ENCODE measurements around the gene UBE2H.

The UBE2H gene

DNA sequence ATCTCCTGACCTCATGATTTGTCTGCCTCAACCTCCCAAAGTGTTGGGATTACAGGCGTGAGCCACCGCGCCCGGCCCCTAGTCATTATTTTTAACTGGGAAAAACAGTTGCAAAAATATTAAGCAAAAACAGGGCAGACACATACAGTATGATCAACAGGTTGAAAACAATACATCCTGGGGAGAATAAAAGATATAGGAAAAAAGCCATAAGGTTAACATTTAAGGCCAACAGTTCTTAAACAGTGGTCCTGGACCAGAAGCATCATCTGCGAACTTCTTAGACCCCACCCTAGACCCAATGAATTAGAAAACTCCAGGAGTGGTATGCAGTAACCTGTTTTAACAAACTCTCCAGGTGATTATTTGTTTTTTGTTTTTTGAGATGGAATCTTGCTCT, 6.5 kb downstream of the UBE2H start:
- H3K9me3 ChIP-seq (ENCODE audit: control insufficient read depth, insufficient read depth, low read depth, low read length): no peaks in the 10 kb centered on the region
- ChIA-PET CTCF (interaction anchor here (0.6 kb wide), 1 partner anchor 91 kb away, joined by 3 read pairs; no protein-coding TSS in a partner anchor), POLR2A (no interaction called here)
- H3K4me3 ChIP-seq (ENCODE audit: low read depth, low read length): no peak overlapping the region
- no peak overlapping the region for H3K27ac ChIP-seq (ENCODE audit: extremely low read depth, low read depth, low read length)
- no peaks in the 10 kb centered on the region; a peak in 1 of 3 replicates for H3K36me3 ChIP-seq (ENCODE audit: control insufficient read depth in 2 of 2, insufficient read depth in 1 of 2, low read length in 2 of 2)
- H3K4me1 ChIP-seq (ENCODE audit: control insufficient read depth, insufficient read depth, low read length): peaks cover 3% of the 10 kb centered on the region; the same call in 1 of the 2 replicates
- TF ChIP-seq SCRT2 (tag by site-specific recombination; IDR thresholded peaks at IDR 0.05) (peak; percentile 82), TRIM28 (IDR thresholded peaks at IDR 0.05; ENCODE audit: borderline replicate concordance, low read length) (no peak)

DNA sequence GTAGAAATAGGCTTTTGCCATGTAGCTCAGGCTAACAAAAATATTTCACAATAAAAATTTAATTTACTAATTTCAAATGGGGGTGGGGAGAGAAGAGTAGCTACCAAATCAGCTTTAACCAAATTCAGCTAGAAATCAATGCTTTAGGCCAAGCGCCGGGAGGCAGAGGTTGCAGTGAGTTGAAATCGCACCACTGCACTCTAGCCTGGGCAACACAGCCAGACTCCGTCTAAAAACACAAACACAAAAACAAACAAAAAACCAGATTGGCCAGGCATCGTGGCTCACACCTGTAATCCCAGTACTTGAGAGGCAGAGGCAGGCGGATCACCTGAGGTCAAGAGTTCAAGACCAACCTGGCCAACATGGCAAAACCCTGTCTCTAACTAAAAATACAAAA, 9.4 kb downstream of the UBE2H start:
- Histone ChIP-seq H3K4me1 (ENCODE audit: control insufficient read depth, insufficient read depth, low read length) (no peaks in the 10 kb centered on the region), H3K27ac (ENCODE audit: extremely low read depth, low read depth, low read length) (no peak overlapping the region), H3K4me3 (ENCODE audit: low read depth, low read length) (no peak overlapping the region), H3K36me3 (ENCODE audit: control insufficient read depth in 2 of 2, insufficient read depth in 1 of 2, low read length in 2 of 2) (no peaks in the 10 kb centered on the region; a peak in 1 of 3 replicates), H3K9me3 (ENCODE audit: control insufficient read depth, insufficient read depth, low read depth, low read length) (no peaks in the 10 kb centered on the region)
- ChIA-PET POLR2A (no interaction called here), CTCF (no interaction called here)
- TF ChIP-seq ZNF121 (tag by site-specific recombination; IDR thresholded peaks at IDR 0.05) (peak; percentile 53; the same call in 1 of the 2 replicates), ZNF529 (tag by site-specific recombination; IDR thresholded peaks at IDR 0.05; ENCODE audit: insufficient replicate concordance) (no peak)

DNA sequence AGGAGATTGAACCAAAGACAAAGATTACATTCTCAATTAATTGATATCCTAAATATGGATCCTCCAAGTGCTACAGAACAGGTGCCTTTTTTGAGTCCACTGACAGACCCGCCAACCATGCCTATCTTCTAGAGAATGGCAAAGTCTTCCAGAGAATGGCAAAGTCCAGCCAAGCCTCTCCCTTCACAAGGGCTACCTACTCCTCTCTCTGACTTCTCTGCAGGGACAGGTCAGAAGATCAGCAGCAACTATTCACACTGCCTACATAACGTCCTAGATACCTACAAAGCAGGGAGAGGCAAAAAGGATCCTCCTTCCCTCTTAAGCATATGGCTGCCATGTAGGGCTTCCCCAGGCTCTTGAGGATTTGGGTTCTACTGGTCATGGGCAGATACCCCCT, 12.4 kb downstream of the UBE2H start:
- no peaks in the 10 kb centered on the region for H3K9me3 ChIP-seq (ENCODE audit: control insufficient read depth, insufficient read depth, low read depth, low read length)
- CTCF ChIA-PET: no interaction called here
- POLR2A ChIA-PET: no interaction called here
- no peak overlapping the region for H3K4me3 ChIP-seq (ENCODE audit: low read depth, low read length)
- no peak overlapping the region for H3K27ac ChIP-seq (ENCODE audit: extremely low read depth, low read depth, low read length)
- no peak for TF ChIP-seq HOXA7 (CRISPR knock-in tag; IDR thresholded peaks at IDR 0.05; ENCODE audit: borderline replicate concordance)
- no peak for TF ChIP-seq ZIC2 (tag by site-specific recombination; IDR thresholded peaks at IDR 0.05)
- TF ChIP-seq ZNF76 (tag by site-specific recombination; IDR thresholded peaks at IDR 0.05; ENCODE audit: borderline replicate concordance, low read depth): no peak
- no peak for TF ChIP-seq ZNF596 (tag by site-specific recombination; IDR thresholded peaks at IDR 0.05)
- H3K4me1 ChIP-seq (ENCODE audit: control insufficient read depth, insufficient read depth, low read length): no peaks in the 10 kb centered on the region
- H3K36me3 ChIP-seq (ENCODE audit: control insufficient read depth in 2 of 2, insufficient read depth in 1 of 2, low read length in 2 of 2): no peaks in the 10 kb centered on the region; a peak in 1 of 3 replicates

DNA sequence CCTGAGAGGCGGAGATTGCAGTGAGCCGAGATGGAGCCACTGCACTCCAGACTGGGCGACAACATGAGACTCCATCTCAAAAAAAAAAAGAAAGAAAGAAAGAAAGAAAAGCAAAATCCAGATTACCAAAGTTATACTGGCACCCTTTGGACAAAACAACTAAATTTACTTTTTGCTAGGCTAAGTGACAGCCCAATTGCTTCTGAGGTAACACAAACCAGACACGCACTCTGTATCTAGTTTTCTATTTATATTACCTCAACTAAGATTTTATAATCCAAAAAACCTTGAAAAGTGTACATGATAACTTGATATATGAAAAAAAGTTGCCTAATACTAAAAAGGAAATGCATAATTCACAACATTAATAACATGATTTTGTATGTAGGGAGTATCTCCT, 12.9 kb downstream of the UBE2H start:
- POLR2A ChIA-PET: no interaction called here
- CTCF ChIA-PET: no interaction called here
- Histone ChIP-seq H3K36me3 (ENCODE audit: control insufficient read depth in 2 of 2, insufficient read depth in 1 of 2, low read length in 2 of 2) (peaks cover 0 to under 1% of the 10 kb centered on the region in 2 experiments; a peak in 1 of 3 replicates), H3K9me3 (ENCODE audit: control insufficient read depth, insufficient read depth, low read depth, low read length) (no peaks in the 10 kb centered on the region), H3K4me1 (ENCODE audit: control insufficient read depth, insufficient read depth, low read length) (no peaks in the 10 kb centered on the region), H3K27ac (ENCODE audit: extremely low read depth, low read depth, low read length) (no peak overlapping the region), H3K4me3 (ENCODE audit: low read depth, low read length) (no peak overlapping the region)
- TF ChIP-seq ZNF175 (tag by site-specific recombination; IDR thresholded peaks at IDR 0.05) (no peak), ZNF157 (tag by site-specific recombination; IDR thresholded peaks at IDR 0.05) (no peak), ZSCAN16 (tag by site-specific recombination; IDR thresholded peaks at IDR 0.05) (no peak), GFI1B (tag by site-specific recombination; IDR thresholded peaks at IDR 0.05) (no peak)

DNA sequence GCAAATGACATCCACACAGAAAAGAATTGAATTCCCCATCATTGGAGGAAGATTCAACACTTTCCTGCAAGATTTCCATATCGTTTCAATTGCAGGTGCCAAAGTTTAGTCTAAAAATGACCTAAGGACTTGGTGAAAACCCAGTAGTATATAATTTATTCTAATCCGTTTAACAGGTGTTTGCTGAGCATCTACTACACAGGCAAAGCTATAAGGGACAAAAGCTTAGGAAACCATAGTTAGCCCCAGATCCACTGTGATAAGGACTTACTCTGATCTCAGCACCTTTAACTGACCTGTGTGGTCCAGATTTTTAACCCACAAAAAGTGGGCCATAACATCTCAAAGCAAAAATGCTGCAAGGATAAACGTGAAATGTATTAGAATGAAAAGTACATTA, 19.1 kb downstream of the UBE2H start:
- H3K4me1 ChIP-seq (ENCODE audit: control insufficient read depth, insufficient read depth, low read length): no peaks in the 10 kb centered on the region
- peak; percentile 97 for TF ChIP-seq ZNF664 (tag by site-specific recombination; IDR thresholded peaks at IDR 0.05)
- TF ChIP-seq, protein P1, sequence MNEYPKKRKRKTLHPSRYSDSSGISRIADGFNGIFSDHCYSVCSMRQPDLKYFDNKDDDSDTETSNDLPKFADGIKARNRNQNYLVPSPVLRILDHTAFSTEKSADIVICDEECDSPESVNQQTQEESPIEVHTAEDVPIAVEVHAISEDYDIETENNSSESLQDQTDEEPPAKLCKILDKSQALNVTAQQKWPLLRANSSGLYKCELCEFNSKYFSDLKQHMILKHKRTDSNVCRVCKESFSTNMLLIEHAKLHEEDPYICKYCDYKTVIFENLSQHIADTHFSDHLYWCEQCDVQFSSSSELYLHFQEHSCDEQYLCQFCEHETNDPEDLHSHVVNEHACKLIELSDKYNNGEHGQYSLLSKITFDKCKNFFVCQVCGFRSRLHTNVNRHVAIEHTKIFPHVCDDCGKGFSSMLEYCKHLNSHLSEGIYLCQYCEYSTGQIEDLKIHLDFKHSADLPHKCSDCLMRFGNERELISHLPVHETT (tag by site-specific recombination; IDR thresholded peaks at IDR 0.05): no peak
- TF ChIP-seq, protein P2, sequence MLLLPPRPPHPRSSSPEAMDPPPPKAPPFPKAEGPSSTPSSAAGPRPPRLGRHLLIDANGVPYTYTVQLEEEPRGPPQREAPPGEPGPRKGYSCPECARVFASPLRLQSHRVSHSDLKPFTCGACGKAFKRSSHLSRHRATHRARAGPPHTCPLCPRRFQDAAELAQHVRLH (tag by site-specific recombination; IDR thresholded peaks at IDR 0.05): no peak
- no peak for TF ChIP-seq ZNF670 (tag by site-specific recombination; IDR thresholded peaks at IDR 0.05; ENCODE audit: low read depth)
- no peak overlapping the region for H3K4me3 ChIP-seq (ENCODE audit: low read depth, low read length)
- peaks cover 0 to 3% of the 10 kb centered on the region in 2 experiments; a peak in 2 of 3 replicates for H3K36me3 ChIP-seq (ENCODE audit: control insufficient read depth in 2 of 2, insufficient read depth in 1 of 2, low read length in 2 of 2)
- H3K9me3 ChIP-seq (ENCODE audit: control insufficient read depth, insufficient read depth, low read depth, low read length): no peaks in the 10 kb centered on the region
- POLR2A ChIA-PET: interaction anchor here (0.8 kb wide), 1 partner anchor 17 kb away, joined by 3 read pairs; no protein-coding TSS in a partner anchor
- CTCF ChIA-PET: interaction anchor here (0.6 kb wide), 1 partner anchor 324 kb away, joined by 5 read pairs; no protein-coding TSS in a partner anchor
- no peak overlapping the region for H3K27ac ChIP-seq (ENCODE audit: extremely low read depth, low read depth, low read length)

Data from HEK293 (cell line).